Colonic mucosa (tissue), 4 donors: ENCODE measurements around the gene DUSP18. TPM values are rescaled to one million over a fixed set of nuclear protein-coding genes. Genes with fewer than 3 reads are reported as not detected.

Source experiments
- DNase-seq: peaks from one replicate; pipeline ENCODE4 v3.0.0-alpha.2; 2020
- H3K27ac ChIP-seq: fragments of 200-600 bp; one replicate; pipeline ENCODE4 v1.8.0; 2021
- H3K27me3 ChIP-seq: fragments of 200-600 bp; one replicate; pipeline ENCODE4 v1.8.0; 2021
- H3K36me3 ChIP-seq: fragments of 200-600 bp; one replicate; pipeline ENCODE4 v1.8.0; 2021
- H3K4me1 ChIP-seq: fragments of 200-600 bp; one replicate; pipeline ENCODE4 v1.8.0; 2021; ENCODE audit warnings: mild to moderate bottlenecking
- H3K4me3 ChIP-seq: fragments of 200-600 bp; one replicate; pipeline ENCODE4 v1.8.0; 2021
- H3K9ac ChIP-seq, 2 donors: one replicate each; pipeline ENCODE4 v1.7.0; 2013; ENCODE audit warnings: control low read depth in 2 of 2, low read depth in 2 of 2, low read length in 2 of 2
- H3K9me3 ChIP-seq: fragments of 200-600 bp; one replicate; pipeline ENCODE4 v1.8.0; 2021
- CTCF ChIP-seq: fragments of 200-600 bp; IDR thresholded peaks from one replicate; pipeline ENCODE4 v1.8.0; 2022; ENCODE audit warnings: antibody characterized with exemption, mild to moderate bottlenecking
- intact Hi-C: fragments of 100-400 bp; cut with DNase I; formaldehyde crosslinking; loops from one replicate; pipeline ENCODE4 v1.14.1; 2022
- total RNA-seq, 2 donors: library from RNA; stranded (reverse); fragmentation: NEBNext Ultra II Directional in 1 of 2; extraction: Animal tissue kit (Norgen Biotek cat#: 25700) in 1 of 2; gene quantifications; one replicate each; pipeline ENCODE4 v1.2.1, GENCODE V29; 2021
- donor health status: healthy.
- donor health status: DM: no; HTN: no; CAD: no.
- donor health status: DM: no; HTN: no; CAD: no.

DUSP18 gene
- total RNA-seq, 2 donors from 2014 or later, result 15.2 to 17.1 TPM

GRCh38 chr22:30704978-30705377, 37.3 kb upstream of the DUSP18 start:
- intact Hi-C loops, result no loop called here
- no peak for DNase-seq
- H3K9me3 ChIP-seq, result no peaks in the 10 kb centered on the region
- H3K9ac ChIP-seq, result no peak overlapping the region
- H3K4me3 ChIP-seq, result no peak overlapping the region
- no peak overlapping the region for H3K27ac ChIP-seq
- no peaks in the 10 kb centered on the region for H3K27me3 ChIP-seq
- H3K36me3 ChIP-seq, result no peaks in the 10 kb centered on the region
- TF ChIP-seq CTCF, result no peak
- H3K4me1 ChIP-seq, result no peaks in the 10 kb centered on the region

GRCh38 chr22:30702856-30703255, 35.2 kb upstream of the DUSP18 start:
- H3K27ac ChIP-seq, result no peak overlapping the region
- intact Hi-C loops, result no loop called here
- H3K9me3 ChIP-seq, result no peaks in the 10 kb centered on the region
- TF ChIP-seq CTCF, result no peak
- H3K9ac ChIP-seq, result no peak overlapping the region
- no peaks in the 10 kb centered on the region for H3K27me3 ChIP-seq
- no peaks in the 10 kb centered on the region for H3K4me1 ChIP-seq
- no peaks in the 10 kb centered on the region for H3K36me3 ChIP-seq
- no peak overlapping the region for H3K4me3 ChIP-seq
- no peak for DNase-seq

GRCh38 chr22:30701872-30702271, 34.2 kb upstream of the DUSP18 start:
- TF ChIP-seq CTCF, result no peak
- Histone ChIP-seq H3K4me1 (no peaks in the 10 kb centered on the region), H3K9me3 (no peaks in the 10 kb centered on the region), H3K36me3 (no peaks in the 10 kb centered on the region), H3K4me3 (no peak overlapping the region), H3K27me3 (no peaks in the 10 kb centered on the region), H3K27ac (no peak overlapping the region), H3K9ac (no peak overlapping the region)
- DNase-seq, result no peak
- intact Hi-C loops, result no loop called here

GRCh38 chr22:30697975-30698374, 30.3 kb upstream of the DUSP18 start:
- no peak overlapping the region for H3K4me3 ChIP-seq

GRCh38 chr22:30695871-30696655, 28.4 kb upstream of the DUSP18 start:
- H3K4me3 ChIP-seq, result no peak overlapping the region
- H3K27ac ChIP-seq, result no peak overlapping the region
- no peaks in the 10 kb centered on the region for H3K36me3 ChIP-seq
- H3K9ac ChIP-seq, result no peak overlapping the region
- H3K9me3 ChIP-seq, result no peaks in the 10 kb centered on the region
- no peaks in the 10 kb centered on the region for H3K4me1 ChIP-seq
- DNase-seq, result no peak
- no peaks in the 10 kb centered on the region for H3K27me3 ChIP-seq
- TF ChIP-seq CTCF, result no peak
- intact Hi-C loops, result no loop called here

More at GRCh38 chr22:30697975-30698374, 30.3 kb upstream of the DUSP18 start:
- intact Hi-C loops, result no loop called here
- H3K36me3 ChIP-seq, result no peaks in the 10 kb centered on the region
- H3K9me3 ChIP-seq, result no peaks in the 10 kb centered on the region
- no peaks in the 10 kb centered on the region for H3K27me3 ChIP-seq
- no peak overlapping the region for H3K27ac ChIP-seq
- no peaks in the 10 kb centered on the region for H3K4me1 ChIP-seq
- no peak for TF ChIP-seq CTCF
- no peak for DNase-seq
- H3K9ac ChIP-seq, result no peak overlapping the region
